ENCODE results near the gene FSHR. TPM values are rescaled to one million over a fixed set of nuclear protein-coding genes. Genes with fewer than 3 reads are reported as not detected.

The FSHR gene
- total and polyA plus RNA-seq, 2 experiments from 2014 or later = not detected

DNA sequence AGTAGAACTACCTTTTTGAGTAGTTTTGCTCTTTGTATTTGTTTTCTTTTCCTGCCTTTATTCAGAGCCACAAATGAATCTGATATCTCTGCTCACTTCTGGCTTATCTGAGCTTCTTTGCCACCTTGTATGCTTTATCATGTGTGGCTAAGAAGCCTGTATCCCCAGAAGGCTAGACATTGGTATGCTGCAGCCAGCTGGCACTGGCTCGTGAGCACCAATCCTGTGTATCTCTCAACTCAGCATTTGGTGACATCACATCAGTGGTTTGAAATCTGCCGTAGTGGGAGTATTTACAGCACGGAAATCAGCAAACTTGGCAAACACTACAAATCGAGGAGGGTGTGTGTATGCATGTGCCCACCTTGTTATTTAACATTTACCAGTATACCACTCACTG, 215.1 kb downstream of the FSHR start:
- Mint-ChIP-seq H3K4me1 (peaks cover 10% of the 10 kb centered on the region), H3K27me3 (ENCODE audit: insufficient read depth, low read depth, poor library complexity) (no peaks in the 10 kb centered on the region), H3K4me3 (no peak overlapping the region), H3K36me3 (ENCODE audit: low read depth) (no peaks in the 10 kb centered on the region), H3K27ac (no peak overlapping the region), H3K9me3 (no peaks in the 10 kb centered on the region; the same call in 2 of the 3 replicates)
- ATAC-seq = no peak
- no peak overlapping the region for H3K4me3 ChIP-seq
- no peak for DNase-seq (ENCODE audit: low spot score)
- no peaks in the 10 kb centered on the region for H3K36me3 ChIP-seq (ENCODE audit: insufficient read depth)
- H3K9me2 ChIP-seq (ENCODE audit: insufficient read depth) = no peaks in the 10 kb centered on the region
- H3F3A ChIP-seq (replicated peaks; ENCODE audit: low read depth) = no peaks in the 10 kb centered on the region
- H3K27ac ChIP-seq (ENCODE audit: low read depth) = no peak overlapping the region
- TF ChIP-seq EZH2 (IDR thresholded peaks at IDR 0.05; ENCODE audit: low read depth, unreplicated experiment) (no peak), CREB1 (CRISPR knock-in tag; IDR thresholded peaks at IDR 0.05; ENCODE audit: low read depth) (no peak), STAT1 (IDR thresholded peaks at IDR 0.05; ENCODE audit: unreplicated experiment) (no peak), ETS1 (IDR thresholded peaks at IDR 0.05) (no peak), NANOG (IDR thresholded peaks at IDR 0.05; ENCODE audit: borderline replicate concordance) (no peak), REST (IDR thresholded peaks at IDR 0.05; ENCODE audit: unreplicated experiment) (no peak), EZH2phosphoT487 (IDR thresholded peaks at IDR 0.05; ENCODE audit: unreplicated experiment) (no peak), ZNF114 (CRISPR knock-in tag; IDR thresholded peaks at IDR 0.05) (no peak), POLR2AphosphoS5 (IDR thresholded peaks at IDR 0.05; ENCODE audit: low read depth) (no peak), JUNB (IDR thresholded peaks at IDR 0.05; ENCODE audit: unreplicated experiment) (no peak), ZNF331 (CRISPR knock-in tag; IDR thresholded peaks at IDR 0.05; ENCODE audit: low read depth) (no peak)
- TF ChIP-seq, protein P1, sequence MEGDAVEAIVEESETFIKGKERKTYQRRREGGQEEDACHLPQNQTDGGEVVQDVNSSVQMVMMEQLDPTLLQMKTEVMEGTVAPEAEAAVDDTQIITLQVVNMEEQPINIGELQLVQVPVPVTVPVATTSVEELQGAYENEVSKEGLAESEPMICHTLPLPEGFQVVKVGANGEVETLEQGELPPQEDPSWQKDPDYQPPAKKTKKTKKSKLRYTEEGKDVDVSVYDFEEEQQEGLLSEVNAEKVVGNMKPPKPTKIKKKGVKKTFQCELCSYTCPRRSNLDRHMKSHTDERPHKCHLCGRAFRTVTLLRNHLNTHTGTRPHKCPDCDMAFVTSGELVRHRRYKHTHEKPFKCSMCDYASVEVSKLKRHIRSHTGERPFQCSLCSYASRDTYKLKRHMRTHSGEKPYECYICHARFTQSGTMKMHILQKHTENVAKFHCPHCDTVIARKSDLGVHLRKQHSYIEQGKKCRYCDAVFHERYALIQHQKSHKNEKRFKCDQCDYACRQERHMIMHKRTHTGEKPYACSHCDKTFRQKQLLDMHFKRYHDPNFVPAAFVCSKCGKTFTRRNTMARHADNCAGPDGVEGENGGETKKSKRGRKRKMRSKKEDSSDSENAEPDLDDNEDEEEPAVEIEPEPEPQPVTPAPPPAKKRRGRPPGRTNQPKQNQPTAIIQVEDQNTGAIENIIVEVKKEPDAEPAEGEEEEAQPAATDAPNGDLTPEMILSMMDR (conservative IDR thresholded peaks at IDR 0.05; ENCODE audit: low read depth in 2 of 2) = no peak
- TF ChIP-seq, protein P2, sequence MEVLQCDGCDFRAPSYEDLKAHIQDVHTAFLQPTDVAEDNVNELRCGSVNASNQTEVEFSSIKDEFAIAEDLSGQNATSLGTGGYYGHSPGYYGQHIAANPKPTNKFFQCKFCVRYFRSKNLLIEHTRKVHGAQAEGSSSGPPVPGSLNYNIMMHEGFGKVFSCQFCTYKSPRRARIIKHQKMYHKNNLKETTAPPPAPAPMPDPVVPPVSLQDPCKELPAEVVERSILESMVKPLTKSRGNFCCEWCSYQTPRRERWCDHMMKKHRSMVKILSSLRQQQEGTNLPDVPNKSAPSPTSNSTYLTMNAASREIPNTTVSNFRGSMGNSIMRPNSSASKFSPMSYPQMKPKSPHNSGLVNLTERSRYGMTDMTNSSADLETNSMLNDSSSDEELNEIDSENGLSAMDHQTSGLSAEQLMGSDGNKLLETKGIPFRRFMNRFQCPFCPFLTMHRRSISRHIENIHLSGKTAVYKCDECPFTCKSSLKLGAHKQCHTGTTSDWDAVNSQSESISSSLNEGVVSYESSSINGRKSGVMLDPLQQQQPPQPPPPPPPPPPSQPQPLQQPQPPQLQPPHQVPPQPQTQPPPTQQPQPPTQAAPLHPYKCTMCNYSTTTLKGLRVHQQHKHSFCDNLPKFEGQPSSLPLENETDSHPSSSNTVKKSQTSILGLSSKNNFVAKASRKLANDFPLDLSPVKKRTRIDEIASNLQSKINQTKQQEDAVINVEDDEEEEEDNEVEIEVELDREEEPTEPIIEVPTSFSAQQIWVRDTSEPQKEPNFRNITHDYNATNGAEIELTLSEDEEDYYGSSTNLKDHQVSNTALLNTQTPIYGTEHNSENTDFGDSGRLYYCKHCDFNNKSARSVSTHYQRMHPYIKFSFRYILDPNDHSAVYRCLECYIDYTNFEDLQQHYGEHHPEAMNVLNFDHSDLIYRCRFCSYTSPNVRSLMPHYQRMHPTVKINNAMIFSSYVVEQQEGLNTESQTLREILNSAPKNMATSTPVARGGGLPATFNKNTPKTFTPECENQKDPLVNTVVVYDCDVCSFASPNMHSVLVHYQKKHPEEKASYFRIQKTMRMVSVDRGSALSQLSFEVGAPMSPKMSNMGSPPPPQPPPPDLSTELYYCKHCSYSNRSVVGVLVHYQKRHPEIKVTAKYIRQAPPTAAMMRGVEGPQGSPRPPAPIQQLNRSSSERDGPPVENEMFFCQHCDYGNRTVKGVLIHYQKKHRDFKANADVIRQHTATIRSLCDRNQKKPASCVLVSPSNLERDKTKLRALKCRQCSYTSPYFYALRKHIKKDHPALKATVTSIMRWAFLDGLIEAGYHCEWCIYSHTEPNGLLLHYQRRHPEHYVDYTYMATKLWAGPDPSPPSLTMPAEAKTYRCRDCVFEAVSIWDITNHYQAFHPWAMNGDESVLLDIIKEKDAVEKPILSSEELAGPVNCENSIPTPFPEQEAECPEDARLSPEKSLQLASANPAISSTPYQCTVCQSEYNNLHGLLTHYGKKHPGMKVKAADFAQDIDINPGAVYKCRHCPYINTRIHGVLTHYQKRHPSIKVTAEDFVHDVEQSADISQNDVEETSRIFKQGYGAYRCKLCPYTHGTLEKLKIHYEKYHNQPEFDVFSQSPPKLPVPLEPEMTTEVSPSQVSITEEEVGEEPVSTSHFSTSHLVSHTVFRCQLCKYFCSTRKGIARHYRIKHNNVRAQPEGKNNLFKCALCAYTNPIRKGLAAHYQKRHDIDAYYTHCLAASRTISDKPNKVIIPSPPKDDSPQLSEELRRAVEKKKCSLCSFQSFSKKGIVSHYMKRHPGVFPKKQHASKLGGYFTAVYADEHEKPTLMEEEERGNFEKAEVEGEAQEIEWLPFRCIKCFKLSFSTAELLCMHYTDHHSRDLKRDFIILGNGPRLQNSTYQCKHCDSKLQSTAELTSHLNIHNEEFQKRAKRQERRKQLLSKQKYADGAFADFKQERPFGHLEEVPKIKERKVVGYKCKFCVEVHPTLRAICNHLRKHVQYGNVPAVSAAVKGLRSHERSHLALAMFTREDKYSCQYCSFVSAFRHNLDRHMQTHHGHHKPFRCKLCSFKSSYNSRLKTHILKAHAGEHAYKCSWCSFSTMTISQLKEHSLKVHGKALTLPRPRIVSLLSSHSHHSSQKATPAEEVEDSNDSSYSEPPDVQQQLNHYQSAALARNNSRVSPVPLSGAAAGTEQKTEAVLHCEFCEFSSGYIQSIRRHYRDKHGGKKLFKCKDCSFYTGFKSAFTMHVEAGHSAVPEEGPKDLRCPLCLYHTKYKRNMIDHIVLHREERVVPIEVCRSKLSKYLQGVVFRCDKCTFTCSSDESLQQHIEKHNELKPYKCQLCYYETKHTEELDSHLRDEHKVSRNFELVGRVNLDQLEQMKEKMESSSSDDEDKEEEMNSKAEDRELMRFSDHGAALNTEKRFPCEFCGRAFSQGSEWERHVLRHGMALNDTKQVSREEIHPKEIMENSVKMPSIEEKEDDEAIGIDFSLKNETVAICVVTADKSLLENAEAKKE (CRISPR knock-in tag; IDR thresholded peaks at IDR 0.05) = no peak
- H3K79me2 ChIP-seq (replicated peaks; ENCODE audit: insufficient read depth) = no peaks in the 10 kb centered on the region
- no peaks in the 10 kb centered on the region for H3K27me3 ChIP-seq (ENCODE audit: insufficient read depth)
- H3K4me1 ChIP-seq (ENCODE audit: insufficient read depth) = no peaks in the 10 kb centered on the region
- H4K20me1 ChIP-seq (replicated peaks; ENCODE audit: insufficient read depth) = no peaks in the 10 kb centered on the region
- no peak overlapping the region for H3K4me2 ChIP-seq
- H2AFZ ChIP-seq = no peak overlapping the region
